Measurements from ENCODE around the gene RFX1.

DNA sequence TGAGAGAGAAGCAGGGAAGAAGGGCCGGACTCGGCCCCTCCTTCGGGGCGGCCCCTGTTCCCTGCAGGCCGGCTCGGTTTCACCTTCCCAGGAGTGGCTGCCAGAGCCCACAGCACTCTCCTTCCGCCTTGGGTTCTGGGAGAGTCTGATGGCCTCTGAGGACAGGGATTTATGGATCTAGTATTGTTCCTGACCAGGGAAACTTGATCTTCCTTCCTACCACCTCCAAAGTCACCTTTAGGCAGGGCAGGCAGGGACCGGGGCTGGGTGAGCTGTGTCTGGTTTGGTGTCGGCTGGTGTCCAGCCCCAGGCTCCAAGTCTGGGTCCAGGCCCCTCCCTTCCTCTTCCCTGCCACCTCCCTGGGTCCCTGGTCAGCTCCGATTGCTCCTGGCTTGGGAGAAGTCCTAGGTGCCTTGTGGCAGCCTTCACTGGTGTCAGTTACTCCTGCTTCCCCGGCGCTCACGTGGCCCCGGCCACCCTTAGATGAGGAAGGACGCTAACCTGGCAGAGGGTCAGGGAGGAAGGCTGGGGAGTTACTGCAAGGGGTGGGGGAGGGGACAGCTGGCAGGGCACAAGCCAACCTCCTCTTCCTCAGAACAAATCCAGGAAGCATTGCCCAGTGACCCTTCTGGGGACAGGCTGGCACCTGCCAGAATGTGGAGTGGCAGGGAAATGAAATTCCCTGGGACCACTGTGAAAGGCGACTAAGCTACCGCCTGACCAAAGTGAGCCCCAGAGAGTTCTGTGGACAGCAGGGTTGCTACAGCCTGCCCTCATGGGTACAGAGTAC lies 18.8 kb downstream of the RFX1 start:
- TF ChIP-seq, protein P1, sequence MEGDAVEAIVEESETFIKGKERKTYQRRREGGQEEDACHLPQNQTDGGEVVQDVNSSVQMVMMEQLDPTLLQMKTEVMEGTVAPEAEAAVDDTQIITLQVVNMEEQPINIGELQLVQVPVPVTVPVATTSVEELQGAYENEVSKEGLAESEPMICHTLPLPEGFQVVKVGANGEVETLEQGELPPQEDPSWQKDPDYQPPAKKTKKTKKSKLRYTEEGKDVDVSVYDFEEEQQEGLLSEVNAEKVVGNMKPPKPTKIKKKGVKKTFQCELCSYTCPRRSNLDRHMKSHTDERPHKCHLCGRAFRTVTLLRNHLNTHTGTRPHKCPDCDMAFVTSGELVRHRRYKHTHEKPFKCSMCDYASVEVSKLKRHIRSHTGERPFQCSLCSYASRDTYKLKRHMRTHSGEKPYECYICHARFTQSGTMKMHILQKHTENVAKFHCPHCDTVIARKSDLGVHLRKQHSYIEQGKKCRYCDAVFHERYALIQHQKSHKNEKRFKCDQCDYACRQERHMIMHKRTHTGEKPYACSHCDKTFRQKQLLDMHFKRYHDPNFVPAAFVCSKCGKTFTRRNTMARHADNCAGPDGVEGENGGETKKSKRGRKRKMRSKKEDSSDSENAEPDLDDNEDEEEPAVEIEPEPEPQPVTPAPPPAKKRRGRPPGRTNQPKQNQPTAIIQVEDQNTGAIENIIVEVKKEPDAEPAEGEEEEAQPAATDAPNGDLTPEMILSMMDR (optimal IDR thresholded peaks at IDR 0.05 in 1 of 3, IDR thresholded peaks at IDR 0.05 in 1 of 3, conservative IDR thresholded peaks at IDR 0.05 in 1 of 3; ENCODE audit: extremely low read depth in 1 of 3, insufficient read depth in 2 of 3, low read length in 3 of 3), result no peak
- TF ChIP-seq EZH2 (IDR thresholded peaks at IDR 0.05; ENCODE audit: low read length), result no peak
